Fibroblast of pulmonary artery (primary cell): ENCODE measurements around the gene TRAF3IP1.
"Not testable (repeated sequence)": the region's sequence is repeated elsewhere in the genome, so short reads cannot be mapped to it uniquely, and the experiment has no call there.

Experiments
- DNase-seq: peaks from one replicate; pipeline ENCODE4 v3.0.0-alpha.2; 2010; ENCODE audit warnings: low read depth
- H3K4me3 ChIP-seq: replicated peaks from 2 replicates; pipeline ENCODE4 v1.5.1; 2011; ENCODE audit warnings: low read depth, mild to moderate bottlenecking, control low read depth, low read length, moderate library complexity
- TF ChIP-seq, protein P1 (sequence below): IDR thresholded peaks from 2 replicates; pipeline ENCODE4 v1.5.1; 2011; ENCODE audit warnings: mild to moderate bottlenecking, control low read depth, low read length, inconsistent platforms; ENCODE audit errors: missing control alignments

Gene TRAF3IP1

DNA sequence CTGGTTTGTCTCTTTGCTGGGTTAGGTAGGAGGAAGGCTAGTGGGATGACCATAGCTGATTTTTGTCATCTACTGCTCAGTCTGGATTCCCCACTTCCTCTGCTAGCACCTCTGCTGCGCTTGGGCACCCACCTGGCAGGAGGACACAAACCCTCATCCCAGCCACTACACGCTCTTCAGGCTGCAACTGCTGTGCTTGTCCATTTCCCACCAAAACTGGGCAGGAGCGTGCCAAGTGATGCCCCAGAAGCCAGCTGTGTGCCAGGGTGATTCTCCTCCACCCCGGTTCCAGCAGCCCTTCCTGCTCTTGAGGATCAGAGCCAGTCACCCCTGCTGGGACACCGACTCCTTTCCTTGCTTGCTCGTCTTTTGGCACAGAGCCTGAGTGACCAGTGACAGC lies 16.2 kb upstream of the TRAF3IP1 start:
- DNase-seq: no peak
- TF ChIP-seq, protein P1, sequence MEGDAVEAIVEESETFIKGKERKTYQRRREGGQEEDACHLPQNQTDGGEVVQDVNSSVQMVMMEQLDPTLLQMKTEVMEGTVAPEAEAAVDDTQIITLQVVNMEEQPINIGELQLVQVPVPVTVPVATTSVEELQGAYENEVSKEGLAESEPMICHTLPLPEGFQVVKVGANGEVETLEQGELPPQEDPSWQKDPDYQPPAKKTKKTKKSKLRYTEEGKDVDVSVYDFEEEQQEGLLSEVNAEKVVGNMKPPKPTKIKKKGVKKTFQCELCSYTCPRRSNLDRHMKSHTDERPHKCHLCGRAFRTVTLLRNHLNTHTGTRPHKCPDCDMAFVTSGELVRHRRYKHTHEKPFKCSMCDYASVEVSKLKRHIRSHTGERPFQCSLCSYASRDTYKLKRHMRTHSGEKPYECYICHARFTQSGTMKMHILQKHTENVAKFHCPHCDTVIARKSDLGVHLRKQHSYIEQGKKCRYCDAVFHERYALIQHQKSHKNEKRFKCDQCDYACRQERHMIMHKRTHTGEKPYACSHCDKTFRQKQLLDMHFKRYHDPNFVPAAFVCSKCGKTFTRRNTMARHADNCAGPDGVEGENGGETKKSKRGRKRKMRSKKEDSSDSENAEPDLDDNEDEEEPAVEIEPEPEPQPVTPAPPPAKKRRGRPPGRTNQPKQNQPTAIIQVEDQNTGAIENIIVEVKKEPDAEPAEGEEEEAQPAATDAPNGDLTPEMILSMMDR: no peak
- no peak overlapping the region for H3K4me3 ChIP-seq

DNA sequence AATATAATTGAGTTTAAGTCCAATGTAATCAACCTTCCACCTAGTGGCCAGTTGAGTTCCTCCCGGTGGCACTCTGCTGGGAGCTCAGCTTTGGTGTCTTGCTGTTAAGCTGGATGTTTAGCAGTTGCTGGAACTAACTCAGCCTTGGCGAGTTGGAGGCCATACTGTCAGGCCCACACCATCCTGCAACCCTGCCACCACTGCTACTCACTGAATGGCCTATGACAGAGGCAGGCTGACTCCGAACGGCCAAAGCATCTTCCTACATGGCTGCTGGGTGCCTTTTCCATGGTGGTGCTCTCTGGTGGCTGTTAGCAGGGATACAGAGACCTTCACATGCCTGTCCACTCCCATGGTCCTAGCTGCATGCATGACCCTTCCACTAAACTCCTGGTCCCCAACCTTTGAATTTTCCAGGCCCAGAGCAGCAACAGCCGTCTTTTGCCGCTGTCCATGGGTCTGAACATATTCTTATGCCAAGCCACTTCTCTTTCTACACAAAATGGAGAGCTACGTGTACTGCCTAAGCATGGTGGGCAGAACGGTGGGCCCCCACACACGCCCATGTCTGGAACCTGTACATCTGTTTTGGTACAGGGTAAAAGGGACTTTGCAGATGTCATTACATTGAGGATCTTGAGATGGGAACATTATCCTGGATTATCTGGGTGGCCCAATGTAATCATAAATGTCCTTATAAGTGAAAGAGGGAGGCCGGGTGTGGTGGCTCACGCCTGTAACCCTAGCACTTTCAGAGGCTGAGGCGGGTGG lies 15.0 kb upstream of the TRAF3IP1 start:
- H3K4me3 ChIP-seq: no peak overlapping the region
- TF ChIP-seq, protein P1: peak; percentile 23
- DNase-seq: no peak

DNA sequence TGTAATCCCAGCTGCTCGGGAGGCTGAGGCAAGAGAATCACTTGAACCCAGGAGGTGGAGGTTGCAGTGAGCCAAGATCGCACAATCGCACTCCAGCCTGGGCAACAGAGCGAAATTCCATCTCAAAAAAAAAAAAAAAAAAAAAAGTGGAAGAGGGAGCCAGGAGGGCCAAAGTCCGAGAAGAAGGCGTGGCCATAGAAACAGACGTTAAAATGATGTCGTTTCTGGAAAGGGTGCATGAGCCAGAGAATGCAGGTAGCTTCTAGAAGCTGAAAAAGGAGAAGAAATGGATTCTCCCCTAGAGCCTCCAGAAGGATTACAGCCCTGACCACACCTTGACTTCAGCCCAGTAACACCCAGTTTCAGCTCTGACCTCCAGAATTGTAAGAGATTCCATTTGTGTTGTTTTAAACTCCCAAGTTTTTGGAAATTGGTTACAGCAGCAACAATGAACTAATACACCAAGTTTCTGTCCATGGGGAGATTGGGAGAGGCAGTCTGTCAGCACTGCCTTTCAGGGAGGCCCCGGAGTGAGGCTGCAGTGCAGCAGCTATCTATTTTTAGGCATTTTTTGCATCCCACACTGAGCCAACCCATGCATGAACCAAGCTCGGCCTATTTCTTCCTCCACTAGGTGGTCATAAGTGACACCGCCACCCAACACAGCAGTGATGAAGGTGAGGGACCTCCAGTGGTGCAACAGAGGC lies 14.2 kb upstream of the TRAF3IP1 start:
- TF ChIP-seq, protein P1: no peak
- no peak for DNase-seq
- H3K4me3 ChIP-seq: no peak overlapping the region

DNA sequence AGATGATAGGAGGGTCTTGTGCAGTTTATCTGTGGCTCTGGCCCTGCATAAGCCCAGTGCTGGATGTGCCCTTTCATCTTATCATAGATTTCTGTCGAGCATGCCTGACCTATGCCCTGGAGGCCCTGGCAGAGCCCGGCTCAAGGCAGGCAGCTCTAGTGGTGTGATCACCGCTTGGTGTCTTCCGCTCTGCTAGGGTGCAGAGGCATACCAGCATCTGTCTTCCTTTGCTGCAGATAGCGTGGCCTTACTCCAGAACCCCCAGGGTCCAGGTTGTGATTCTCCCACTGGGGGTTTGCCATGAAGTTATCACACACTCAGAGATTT lies 13.7 kb upstream of the TRAF3IP1 start:
- TF ChIP-seq, protein P1: no peak
- DNase-seq: no peak
- no peak overlapping the region for H3K4me3 ChIP-seq

DNA sequence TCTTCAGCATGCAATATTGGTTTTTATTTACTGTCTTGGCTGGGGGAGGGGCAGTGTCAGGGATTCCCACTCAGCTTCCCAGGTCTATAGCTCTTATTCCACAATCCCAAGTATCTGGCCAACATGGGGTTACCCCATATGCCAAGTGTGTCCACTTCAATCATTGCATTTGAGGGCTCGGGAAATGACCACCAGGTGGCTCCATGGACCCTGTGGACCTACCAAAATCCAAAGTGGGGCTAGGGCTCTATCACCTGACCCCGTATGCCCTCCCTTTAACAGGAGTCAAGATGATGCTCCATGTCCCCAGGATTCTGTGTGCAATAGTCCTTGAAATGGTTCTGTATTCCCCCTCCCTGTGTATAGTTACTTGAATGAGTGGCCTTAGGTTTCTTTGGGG lies 12.1 kb upstream of the TRAF3IP1 start:
- DNase-seq: no peak
- no peak overlapping the region for H3K4me3 ChIP-seq
- TF ChIP-seq, protein P1: peak; percentile 29

DNA sequence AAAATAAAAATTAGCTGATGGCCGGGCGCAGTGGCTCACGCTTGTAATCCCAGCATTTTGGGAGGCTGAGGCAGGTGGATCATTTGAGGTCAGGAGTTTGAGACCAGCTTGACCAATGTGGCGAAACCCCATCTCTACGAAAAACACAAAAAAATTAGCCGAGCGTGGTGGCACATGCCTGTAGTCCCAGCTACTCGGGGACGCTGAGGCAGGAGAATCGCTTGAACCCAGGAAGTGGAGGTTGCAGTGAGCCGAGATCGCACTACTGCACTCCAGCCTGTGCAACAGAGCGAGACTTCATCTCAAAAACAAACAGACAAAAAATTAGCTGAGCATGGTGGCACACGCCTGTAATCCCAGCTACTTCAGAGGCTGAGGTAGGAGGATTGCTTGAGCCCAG lies 9.6 kb upstream of the TRAF3IP1 start:
- DNase-seq, H3K4me3 ChIP-seq: not testable (repeated sequence)

DNA sequence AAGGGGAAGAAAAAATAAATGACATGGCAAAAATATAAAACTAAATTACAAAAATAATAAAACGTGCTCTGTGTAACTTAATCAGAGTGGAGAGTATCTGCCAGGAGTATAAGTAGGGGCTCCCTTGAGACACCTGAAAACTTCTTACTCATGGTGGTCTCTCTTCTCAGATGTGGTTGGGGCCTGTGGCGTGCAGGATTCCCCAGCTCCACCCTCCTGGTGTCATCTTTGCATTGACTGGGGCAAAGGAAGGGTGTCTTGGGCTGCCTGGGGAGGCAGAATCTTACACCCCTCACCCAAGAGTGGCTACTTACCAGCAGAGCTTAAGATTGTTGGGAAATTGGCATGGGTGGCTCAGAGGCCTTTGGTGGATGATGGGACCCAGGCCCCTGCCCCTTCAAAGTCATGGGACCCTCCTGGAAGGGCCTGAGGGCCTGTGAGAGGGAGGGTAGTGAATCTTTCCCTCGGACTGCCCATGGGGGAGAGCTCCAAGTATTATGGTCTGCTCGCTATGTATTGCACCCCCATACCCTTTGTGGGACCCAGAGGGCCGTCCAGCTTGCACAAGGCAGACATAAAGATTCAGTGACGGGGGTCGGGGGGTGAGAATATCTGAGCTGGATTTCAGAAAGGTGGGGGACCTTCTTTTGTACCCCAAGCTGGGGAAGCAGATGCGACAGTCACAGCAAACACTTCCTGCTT lies 6.9 kb upstream of the TRAF3IP1 start:
- no peak overlapping the region for H3K4me3 ChIP-seq
- TF ChIP-seq, protein P1: no peak
- no peak for DNase-seq
